Measurements from ENCODE around the gene CREBBP. TPM values are rescaled to one million over a fixed set of nuclear protein-coding genes. Genes with fewer than 3 reads are reported as not detected.
"Not testable (repeated sequence)": the region's sequence is repeated elsewhere in the genome, so short reads cannot be mapped to it uniquely, and the experiment has no call there.

The CREBBP gene
- total RNA-seq, 4 donors from 2014 or later, result 48.2 to 112 (median 74.9) TPM

DNA sequence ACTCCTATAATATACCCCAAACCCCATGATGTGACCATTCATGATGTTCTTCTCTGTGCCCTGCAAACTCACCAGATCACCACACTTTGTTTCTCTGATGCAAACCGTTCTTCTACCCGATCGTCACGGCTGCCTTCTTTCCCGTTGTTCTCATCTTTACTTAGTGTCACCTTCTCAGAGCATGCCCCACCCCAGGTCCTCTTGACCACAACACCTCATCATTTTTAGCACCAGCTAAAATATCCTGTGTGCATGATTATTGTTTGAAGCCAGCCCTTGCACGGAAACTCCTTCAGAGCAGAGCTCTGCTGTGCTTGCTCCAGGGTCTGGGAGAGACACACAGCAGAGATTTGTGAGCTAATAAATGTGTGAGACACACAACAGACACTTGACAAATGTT, 38.9 kb upstream of the CREBBP start:
- no peak for DNase-seq (ENCODE audit: extremely low spot score)
- WGBS, result 80% methylated on average over 6 of the region's 6 CpGs
- no peak for TF ChIP-seq EP300 (IDR thresholded peaks at IDR 0.05)
- no peak overlapping the region for H3K27ac ChIP-seq (replicated peaks in 1 of 4)
- H3K36me3 ChIP-seq, result no peaks in the 10 kb centered on the region
- H3K4me1 ChIP-seq, result no peaks in the 10 kb centered on the region
- intact Hi-C loops (cut with DNase I), result no loop called here
- peaks cover 0 to 25% (median 0%) of the 10 kb centered on the region in 4 donors for H3K27me3 ChIP-seq
- H3K4me3 ChIP-seq, result no peak overlapping the region
- peaks cover 0 to 7% (median 5%) of the 10 kb centered on the region in 4 donors for H3K9me3 ChIP-seq

DNA sequence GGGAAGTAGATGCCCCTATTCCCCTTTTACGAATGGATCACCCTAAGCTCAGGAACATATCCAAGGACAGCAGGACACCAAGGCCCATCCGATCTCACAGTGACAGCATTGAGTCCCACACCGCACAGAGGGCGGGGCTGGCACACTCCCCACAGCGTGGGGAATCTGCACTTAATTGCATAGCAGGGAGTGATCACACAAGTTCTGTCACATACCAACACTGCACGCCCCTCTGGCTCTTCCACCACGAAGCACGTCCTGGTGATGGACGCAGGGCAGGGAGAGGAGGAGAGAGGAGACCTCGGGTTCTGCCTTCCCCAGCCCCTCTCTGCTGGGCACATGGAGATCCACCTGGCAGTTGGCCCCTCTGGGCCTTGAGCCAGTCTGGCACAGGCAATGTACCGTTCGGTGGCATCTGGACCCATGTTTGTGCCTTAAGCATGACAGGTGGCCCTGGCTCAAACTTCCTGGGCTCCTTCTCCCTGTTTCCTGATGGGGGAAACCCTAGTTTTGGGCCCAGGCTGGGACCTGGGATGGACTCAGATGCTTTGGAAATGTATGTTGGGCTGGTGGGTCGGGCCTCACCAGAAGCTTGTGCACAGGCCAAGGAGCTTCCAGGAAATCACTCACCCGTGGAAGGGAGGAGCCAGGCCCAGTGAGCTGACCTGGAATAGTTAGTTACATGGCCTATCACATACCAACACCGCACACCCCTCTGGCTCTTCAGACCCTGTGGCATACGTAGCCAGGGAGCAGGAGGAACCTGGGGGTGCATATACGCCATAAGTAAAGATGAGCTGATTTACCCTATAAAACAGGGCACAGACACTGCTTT, 35.1 kb upstream of the CREBBP start:
- 82% methylated on average over 15 of the region's 17 CpGs for WGBS
- no peak overlapping the region for H3K4me3 ChIP-seq
- TF ChIP-seq POLR2AphosphoS5 (IDR thresholded peaks at IDR 0.05), result no peak
- TF ChIP-seq POLR2A (IDR thresholded peaks at IDR 0.05; ENCODE audit: low read depth), result no peak
- TF ChIP-seq, protein P1, sequence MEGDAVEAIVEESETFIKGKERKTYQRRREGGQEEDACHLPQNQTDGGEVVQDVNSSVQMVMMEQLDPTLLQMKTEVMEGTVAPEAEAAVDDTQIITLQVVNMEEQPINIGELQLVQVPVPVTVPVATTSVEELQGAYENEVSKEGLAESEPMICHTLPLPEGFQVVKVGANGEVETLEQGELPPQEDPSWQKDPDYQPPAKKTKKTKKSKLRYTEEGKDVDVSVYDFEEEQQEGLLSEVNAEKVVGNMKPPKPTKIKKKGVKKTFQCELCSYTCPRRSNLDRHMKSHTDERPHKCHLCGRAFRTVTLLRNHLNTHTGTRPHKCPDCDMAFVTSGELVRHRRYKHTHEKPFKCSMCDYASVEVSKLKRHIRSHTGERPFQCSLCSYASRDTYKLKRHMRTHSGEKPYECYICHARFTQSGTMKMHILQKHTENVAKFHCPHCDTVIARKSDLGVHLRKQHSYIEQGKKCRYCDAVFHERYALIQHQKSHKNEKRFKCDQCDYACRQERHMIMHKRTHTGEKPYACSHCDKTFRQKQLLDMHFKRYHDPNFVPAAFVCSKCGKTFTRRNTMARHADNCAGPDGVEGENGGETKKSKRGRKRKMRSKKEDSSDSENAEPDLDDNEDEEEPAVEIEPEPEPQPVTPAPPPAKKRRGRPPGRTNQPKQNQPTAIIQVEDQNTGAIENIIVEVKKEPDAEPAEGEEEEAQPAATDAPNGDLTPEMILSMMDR (IDR thresholded peaks at IDR 0.05), result no peak
- no peak for TF ChIP-seq EP300 (IDR thresholded peaks at IDR 0.05)
- no peaks in the 10 kb centered on the region for H3K4me1 ChIP-seq
- H3K27me3 ChIP-seq, result peaks cover 0 to 8% (median 0%) of the 10 kb centered on the region in 4 donors
- H3K27ac ChIP-seq (replicated peaks in 1 of 4), result no peak overlapping the region
- intact Hi-C loops (cut with DNase I), result no loop called here
- peaks cover 0 to 7% (median 5%) of the 10 kb centered on the region in 4 donors for H3K9me3 ChIP-seq
- no peak for DNase-seq (ENCODE audit: extremely low spot score)
- no peaks in the 10 kb centered on the region for H3K36me3 ChIP-seq

DNA sequence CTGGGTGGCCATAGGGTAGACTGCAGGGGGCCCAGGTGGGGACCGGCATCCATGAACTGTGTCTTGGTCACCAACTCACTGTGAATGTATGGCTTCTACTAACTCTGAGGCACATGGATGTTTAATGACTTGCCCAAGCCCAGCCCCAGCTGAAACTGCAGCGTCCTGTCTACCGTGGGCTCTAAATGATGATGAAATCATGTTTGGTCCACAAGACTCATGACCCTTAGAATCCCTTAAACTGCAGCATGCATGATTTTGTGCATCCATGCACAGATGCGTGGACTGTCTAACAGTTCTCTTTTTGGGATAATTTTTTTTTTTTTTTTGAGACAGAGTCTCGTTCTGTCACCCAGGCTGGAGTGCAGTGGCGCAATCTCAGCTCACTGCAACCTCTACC, 32.4 kb upstream of the CREBBP start:
- Histone ChIP-seq H3K36me3 (no peaks in the 10 kb centered on the region), H3K27me3 (no peaks in the 10 kb centered on the region), H3K4me1 (no peaks in the 10 kb centered on the region), H3K9me3 (no peaks in the 10 kb centered on the region), H3K27ac (replicated peaks in 1 of 4) (no peak overlapping the region), H3K4me3 (no peak overlapping the region)
- TF ChIP-seq POLR2A (IDR thresholded peaks at IDR 0.05; ENCODE audit: low read depth) (no peak), EP300 (IDR thresholded peaks at IDR 0.05) (no peak), POLR2AphosphoS5 (IDR thresholded peaks at IDR 0.05) (no peak)
- TF ChIP-seq, protein P1 (IDR thresholded peaks at IDR 0.05), result no peak
- no peak for DNase-seq (ENCODE audit: extremely low spot score)
- intact Hi-C loops (cut with DNase I), result no loop called here
- WGBS, result 85% methylated on average over 6 of the region's 6 CpGs

DNA sequence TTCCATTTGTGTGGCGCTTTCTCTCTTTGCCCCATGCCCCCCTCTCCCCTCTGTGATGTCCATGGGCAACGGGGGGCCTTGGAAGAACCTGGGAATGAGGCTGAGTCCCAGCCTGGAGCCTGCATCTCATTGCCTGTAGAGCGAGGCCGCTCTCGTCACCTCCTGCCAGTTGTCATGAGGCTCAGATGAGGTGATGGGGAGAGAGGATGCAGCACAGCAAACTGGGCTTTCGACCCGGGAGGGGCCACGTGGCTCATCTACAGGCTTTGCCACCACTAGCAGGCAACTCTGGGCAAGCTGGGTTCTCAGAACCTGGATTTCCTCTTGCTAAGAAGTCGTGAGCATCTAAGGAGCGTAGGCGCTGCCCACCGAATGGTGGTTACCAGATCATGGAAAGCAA, 31.9 kb upstream of the CREBBP start:
- TF ChIP-seq EP300 (IDR thresholded peaks at IDR 0.05) (no peak), POLR2A (IDR thresholded peaks at IDR 0.05; ENCODE audit: low read depth) (no peak), POLR2AphosphoS5 (IDR thresholded peaks at IDR 0.05) (no peak)
- TF ChIP-seq, protein P1 (IDR thresholded peaks at IDR 0.05), result no peak
- intact Hi-C loops (cut with DNase I), result no loop called here
- Histone ChIP-seq H3K27me3 (no peaks in the 10 kb centered on the region), H3K9me3 (no peaks in the 10 kb centered on the region), H3K4me3 (no peak overlapping the region), H3K27ac (replicated peaks in 1 of 4) (no peak overlapping the region), H3K36me3 (no peaks in the 10 kb centered on the region), H3K4me1 (no peaks in the 10 kb centered on the region)
- DNase-seq (ENCODE audit: extremely low spot score), result no peak
- WGBS, result 95% methylated on average over 12 of the region's 12 CpGs

DNA sequence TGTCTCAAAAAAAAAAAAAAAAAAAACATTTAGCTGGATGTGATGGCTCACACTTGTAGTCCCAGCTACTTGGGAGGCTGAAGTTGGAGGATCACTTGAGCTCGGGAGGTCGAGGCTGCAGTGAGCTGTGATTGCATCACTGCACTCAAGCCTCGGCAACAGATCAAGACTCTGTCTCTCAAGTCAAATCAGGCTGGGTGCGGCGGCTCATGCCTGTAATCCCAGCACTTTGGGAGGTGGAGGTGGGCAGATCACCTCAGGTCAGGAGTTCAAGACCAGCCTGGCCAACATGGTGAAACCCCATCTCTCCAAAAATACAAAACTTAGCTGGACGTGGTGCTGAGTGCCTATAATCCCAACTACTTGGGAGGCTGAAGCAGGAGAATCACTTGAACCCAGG, 31.2 kb upstream of the CREBBP start:
- intact Hi-C loops (cut with DNase I); H3K4me3 ChIP-seq: not testable (repeated sequence)

More for the DNA sequence above, 31.2 kb upstream of the CREBBP start:
- DNase-seq (ENCODE audit: extremely low spot score); H3K27me3 ChIP-seq; H3K27ac ChIP-seq (replicated peaks in 1 of 4); H3K9me3 ChIP-seq; H3K4me1 ChIP-seq; H3K36me3 ChIP-seq: not testable (repeated sequence)
- 88% methylated on average over 6 of the region's 6 CpGs for WGBS
